GM19023 (cell line): ENCODE measurements around the gene VAC14.

ENCODE experiments used
- ATAC-seq: cut with Tn5 transposase; IDR thresholded peaks from one replicate; pipeline ENCODE4 v1.9.1; 2021; ENCODE audit warnings: mild to moderate bottlenecking, moderate library complexity; ENCODE audit not compliant: unreplicated experiment

VAC14 gene

GRCh38 chr16:70695331-70696070 is 105.5 kb downstream of the VAC14 start:
- no peak for ATAC-seq

- ATAC-seq: no peak
These were observed 106.1 kb downstream of the VAC14 start for GRCh38 chr16:70694868-70695218.

- no peak for ATAC-seq
These were observed 106.7 kb downstream of the VAC14 start for GRCh38 chr16:70694088-70694867.

GRCh38 chr16:70692873-70693671 is 107.9 kb downstream of the VAC14 start:
- no peak for ATAC-seq

GRCh38 chr16:70692130-70692872 is 108.7 kb downstream of the VAC14 start:
- ATAC-seq: no peak

GRCh38 chr16:70691223-70692129 is 109.5 kb downstream of the VAC14 start:
- no peak for ATAC-seq

- no peak for ATAC-seq
These were observed 110.7 kb downstream of the VAC14 start for GRCh38 chr16:70689970-70690891.

- no peak for ATAC-seq
These were observed 111.7 kb downstream of the VAC14 start for GRCh38 chr16:70689035-70689969.

- ATAC-seq: no peak
These were observed 112.7 kb downstream of the VAC14 start for GRCh38 chr16:70688246-70688742.

GRCh38 chr16:70687671-70688245 is 113.2 kb downstream of the VAC14 start:
- no peak for ATAC-seq

- ATAC-seq: no peak
These were observed 113.9 kb downstream of the VAC14 start for GRCh38 chr16:70687102-70687511.

- ATAC-seq: no peak
These were observed 114.4 kb downstream of the VAC14 start for GRCh38 chr16:70686376-70687101.

GRCh38 chr16:70685938-70686375 is 115.0 kb downstream of the VAC14 start, which contains the start of gene MTSS2:
MTSS2 (minus strand) TSS chr16:70686053; CDS start chr16:70685791, 262 bp downstream.
- ATAC-seq: no peak

GRCh38 chr16:70685061-70685937 is 115.7 kb downstream of the VAC14 start:
- ATAC-seq: no peak
